ENCODE measurements around the gene SPX.

DNA sequence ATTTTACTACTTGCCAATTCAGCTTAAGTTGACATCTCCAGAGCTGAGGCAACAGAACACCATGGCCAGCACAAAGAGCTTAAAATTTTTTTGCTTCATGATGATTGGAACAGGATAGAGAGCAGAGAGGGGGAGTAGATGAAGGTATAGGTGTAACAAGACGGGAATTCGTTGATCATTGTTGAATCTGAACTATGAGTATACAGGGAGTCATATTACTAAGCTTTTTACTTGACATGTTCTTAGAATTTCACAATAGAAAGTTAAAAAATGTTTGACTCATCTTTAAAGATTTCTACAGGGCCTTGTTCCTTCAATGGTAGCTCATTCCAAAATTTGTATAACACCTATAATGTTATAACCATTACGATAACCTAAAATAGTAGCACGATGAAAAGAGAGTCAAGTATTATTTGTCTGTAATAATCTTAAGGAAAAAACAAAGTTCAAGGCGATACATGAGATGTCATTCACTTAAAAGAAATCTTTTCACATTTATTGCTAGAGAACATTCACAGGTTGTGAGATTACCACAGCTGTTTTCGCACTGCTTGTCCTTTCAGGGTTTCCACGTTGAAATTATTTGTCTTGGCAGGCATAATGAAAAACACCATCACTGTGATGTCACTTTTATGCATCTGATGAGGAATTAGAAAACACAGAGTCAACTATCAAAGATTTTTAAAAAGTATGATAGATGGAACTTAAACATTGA is 33.9 kb downstream of the SPX start:
- TF ChIP-seq EZH2 (IDR thresholded peaks at IDR 0.05; ENCODE audit: borderline replicate concordance, low read depth, low read length, severe bottlenecking) (no peak), CTCF (IDR thresholded peaks at IDR 0.05; ENCODE audit: borderline replicate concordance, extremely low read depth, low read length, poor library complexity, severe bottlenecking) (no peak)
